HUDEP-2 (cell line): ENCODE data around the gene CACNB3.
"Not testable (repeated sequence)": the region's sequence is repeated elsewhere in the genome, so short reads cannot be mapped to it uniquely, and the experiment has no call there.

ENCODE experiments used
- DNase-seq, 76 experiments: peaks; one replicate each; lab custom pipeline; 2025; ENCODE audit not compliant: unreplicated experiment in 76 of 76; lab: John Stamatoyannopoulos, UW

CACNB3 gene

DNA sequence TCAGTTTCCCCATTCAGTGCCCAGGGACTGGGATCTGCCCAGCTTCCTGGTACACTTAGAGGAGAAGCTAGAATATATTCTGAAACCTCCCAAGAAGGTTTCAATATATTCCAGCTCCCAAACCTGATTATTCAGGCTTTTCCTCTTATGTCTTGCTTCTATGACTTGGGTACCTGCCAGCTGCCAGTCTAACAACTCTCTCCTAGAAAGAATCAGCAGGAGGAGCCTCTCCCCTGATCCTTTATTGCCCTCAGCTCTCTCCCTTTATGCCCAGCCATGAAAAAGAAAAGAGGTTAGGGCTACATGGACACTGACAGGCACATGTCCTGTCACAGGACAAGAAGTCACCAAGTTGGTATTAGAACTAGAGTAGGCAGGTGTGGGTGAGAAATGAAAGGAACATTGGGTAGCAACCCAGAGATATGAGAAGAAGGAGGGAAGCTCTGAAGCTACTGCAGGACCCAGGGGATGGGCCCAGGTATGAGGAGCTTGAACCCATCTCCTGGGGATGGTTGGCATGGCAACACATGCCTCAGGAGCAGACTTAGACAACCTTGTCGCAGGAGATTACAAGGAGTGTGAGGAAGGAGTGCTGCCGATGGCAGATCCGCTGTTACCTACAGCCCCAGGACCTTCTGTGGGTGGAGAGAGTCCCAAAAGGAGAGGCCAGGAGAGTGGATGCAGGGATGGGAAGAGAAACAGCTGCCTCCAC lies 2.0 kb upstream of the CACNB3 start:
- DNase-seq, result no peak

DNA sequence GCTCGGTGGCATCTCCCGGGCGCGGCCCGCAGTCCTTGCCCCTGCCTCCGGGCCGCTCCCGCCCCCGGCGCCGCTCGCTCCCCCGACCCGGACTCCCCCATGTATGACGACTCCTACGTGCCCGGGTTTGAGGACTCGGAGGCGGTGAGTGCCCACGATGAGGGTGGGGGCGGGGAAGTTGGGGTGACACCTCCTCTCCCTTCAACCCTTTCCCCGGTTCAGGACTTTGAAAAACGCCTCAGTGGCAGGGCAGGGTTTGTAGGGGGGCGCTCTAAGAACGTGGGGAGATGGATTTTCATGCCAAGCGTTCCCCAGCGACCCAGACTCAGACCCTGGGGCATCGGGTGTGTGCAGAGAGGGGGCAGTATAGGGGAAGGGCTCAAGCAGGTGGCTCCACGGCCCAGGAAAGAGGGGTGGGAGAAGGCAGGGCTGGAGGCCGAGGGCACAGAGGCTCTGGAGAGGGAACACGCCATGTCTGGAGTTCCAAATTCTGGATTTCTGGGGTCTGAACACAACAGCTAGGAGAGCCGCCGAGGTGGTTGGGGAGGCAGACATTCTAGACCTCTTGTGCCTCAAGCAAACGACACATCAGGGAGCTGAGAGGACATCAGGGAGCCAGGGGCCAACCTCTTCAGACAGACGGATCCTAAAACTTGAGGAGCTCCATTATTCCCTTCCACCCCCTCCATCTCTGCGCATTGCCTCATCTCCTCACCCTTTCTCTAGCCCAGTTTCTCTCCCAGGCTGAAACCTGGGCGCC lies 715 bp downstream of the CACNB3 start:
- DNase-seq, result no peak

DNA sequence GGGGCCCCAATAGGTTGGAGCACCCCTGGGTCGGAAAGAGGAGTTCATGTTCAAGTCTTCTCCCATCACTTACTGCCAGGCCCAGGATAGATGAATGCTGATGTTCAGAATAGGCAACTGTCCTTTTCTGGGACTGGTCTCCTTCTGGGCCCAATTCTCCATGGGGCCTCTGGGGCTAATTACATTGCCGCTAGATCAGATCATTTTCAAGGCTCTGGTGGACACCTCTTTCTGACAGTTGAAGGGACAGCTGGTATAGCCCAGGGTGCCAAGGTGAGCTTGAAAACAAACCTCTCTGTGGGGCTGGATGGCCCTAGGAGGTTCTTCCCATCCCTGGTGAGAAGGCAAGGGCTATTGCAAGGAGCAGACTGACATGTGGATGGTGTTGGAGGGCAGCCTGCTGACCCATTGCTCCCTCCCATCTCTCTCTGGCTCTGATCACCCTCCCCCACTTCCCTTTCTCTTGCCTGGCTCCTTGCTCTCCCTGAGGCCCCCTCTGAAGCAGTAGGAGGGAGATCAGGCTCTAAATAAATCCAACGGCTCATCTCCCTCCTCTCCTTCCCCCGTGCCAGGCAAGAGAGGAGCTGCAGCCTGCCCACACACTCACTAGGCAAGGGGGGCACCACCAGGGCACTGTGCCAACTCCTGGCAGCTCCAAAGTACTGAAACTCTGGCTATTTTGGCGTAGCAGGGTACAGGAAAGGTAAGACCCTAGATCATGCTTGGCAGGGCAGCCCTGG lies 1.9 kb downstream of the CACNB3 start:
- no peak for DNase-seq

DNA sequence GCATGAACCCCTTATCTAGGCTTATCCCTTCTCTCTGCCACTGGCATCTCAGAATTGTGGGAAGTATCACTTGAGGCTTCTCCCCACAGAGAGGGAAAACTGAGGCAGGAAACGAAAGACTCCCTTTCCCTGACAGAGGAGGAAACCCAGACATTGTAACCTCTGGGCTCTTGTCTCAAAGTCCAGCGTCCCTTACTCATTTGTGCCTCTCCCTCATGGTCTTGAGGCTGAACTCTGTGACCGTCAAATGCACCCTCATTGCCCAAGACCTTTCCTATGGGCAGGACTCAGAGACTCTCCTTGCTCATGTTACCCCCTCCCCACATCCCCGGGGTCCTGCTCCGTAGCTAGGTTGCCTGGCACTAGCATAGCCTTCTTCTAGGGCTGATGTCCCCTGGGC lies 3.8 kb downstream of the CACNB3 start:
- DNase-seq, result no peak

DNA sequence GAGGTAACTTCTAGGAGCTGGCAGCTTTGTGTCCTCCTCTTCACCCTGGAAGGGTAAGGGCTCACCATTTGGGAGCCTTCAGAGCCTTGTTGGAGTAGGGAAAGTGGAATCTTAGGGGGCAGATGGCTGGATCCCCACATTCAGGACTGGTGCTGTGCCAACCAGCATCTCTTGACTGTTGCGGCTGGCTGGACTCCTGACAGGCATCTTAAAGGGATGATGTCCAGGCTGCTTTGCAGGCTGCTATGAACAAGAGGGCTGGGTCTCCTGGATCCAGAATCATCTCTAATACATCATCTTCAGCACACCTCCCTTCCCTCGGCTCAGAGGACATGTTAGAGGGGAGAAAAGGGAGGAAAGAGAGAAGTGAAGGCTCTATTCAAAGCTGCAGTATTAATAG lies 4.4 kb downstream of the CACNB3 start:
- no peak for DNase-seq

DNA sequence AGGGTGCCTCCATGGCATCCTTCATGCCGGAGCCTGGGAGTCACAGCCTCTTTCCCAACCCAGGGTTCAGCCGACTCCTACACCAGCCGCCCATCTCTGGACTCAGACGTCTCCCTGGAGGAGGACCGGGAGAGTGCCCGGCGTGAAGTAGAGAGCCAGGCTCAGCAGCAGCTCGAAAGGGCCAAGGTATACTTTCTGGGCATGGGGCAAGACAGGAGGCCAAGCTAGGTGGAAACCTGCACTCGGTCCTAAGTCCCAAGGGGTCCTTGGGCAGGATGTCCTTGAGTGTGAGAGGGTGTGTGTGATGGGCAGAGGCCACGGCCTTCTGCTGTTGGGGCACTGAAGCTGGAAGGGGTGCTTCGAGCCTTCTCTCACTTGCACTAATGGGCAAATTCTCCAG lies 5.0 kb downstream of the CACNB3 start:
- DNase-seq, result no peak

DNA sequence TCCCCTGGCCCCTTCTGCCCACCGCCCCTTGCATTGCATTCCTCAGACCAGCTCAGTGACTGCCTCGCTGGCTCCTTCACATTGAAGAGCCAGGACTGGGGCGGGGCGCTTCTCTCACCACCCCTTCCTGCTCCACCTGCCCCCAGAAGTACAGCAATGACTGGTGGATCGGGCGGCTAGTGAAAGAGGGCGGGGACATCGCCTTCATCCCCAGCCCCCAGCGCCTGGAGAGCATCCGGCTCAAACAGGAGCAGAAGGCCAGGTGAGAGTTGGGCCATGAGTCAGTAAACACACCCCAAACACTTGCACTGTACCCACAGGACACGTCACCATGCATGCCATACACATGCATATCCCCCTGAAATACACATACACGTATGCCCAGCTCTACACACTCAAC lies 5.8 kb downstream of the CACNB3 start:
- no peak for DNase-seq

DNA sequence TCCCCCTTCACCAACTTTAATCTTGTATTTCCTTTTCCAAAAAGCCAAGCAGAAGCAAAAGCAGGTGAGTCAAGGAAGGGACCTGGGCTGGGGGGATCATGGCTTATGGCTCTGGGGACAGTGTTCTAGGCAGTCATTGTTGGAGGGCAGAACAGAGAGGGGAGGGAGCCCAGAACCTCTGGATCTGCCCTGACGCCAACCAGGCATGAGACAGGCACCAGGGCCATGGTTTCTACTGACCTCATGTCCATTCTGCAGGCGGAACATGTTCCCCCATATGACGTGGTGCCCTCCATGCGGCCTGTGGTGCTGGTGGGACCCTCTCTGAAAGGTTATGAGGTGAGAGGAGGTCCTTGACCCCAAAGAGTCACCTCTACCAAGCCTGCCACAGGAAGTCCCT lies 6.6 kb downstream of the CACNB3 start:
- no peak for DNase-seq

DNA sequence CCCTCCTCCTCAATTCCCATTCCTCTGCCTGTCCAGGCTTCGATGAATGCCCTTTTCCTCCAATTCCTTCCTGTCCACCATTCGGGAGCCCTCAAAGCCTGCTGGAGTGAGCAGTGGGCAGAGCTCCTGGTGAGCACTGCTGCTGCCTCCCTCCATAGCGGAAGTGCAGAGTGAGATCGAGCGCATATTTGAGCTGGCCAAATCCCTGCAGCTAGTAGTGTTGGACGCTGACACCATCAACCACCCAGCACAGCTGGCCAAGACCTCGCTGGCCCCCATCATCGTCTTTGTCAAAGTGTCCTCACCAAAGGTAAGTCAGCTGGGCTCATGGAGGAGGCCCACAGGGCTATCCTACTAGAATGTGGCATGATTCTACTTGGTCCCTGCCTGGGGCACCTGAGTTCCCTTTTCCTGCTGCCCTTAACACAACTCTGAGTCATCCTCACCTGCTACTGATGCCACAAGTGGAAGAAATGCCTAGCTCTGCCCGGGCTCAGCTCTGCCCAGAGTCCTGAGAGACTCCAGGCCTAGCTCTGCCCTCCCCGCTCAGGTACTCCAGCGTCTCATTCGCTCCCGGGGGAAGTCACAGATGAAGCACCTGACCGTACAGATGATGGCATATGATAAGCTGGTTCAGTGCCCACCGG lies 8.0 kb downstream of the CACNB3 start:
- DNase-seq, result no peak

DNA sequence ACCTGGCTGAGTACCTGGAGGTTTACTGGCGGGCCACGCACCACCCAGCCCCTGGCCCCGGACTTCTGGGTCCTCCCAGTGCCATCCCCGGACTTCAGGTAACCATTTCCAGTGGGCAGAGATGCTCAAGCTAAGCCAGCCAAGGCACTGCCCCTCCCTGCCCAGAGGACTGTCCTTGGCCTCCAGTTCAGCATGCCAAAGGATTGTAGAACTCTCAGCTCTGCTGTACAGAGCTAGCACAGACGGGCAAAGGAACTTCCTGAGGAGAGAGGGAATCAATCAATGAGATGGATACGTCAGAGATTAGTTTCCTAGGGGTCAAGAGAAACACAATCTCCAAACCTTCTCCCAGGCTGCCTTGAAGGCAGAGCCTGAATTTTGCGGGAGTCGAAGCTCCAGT lies 8.7 kb downstream of the CACNB3 start:
- DNase-seq, result no peak

DNA sequence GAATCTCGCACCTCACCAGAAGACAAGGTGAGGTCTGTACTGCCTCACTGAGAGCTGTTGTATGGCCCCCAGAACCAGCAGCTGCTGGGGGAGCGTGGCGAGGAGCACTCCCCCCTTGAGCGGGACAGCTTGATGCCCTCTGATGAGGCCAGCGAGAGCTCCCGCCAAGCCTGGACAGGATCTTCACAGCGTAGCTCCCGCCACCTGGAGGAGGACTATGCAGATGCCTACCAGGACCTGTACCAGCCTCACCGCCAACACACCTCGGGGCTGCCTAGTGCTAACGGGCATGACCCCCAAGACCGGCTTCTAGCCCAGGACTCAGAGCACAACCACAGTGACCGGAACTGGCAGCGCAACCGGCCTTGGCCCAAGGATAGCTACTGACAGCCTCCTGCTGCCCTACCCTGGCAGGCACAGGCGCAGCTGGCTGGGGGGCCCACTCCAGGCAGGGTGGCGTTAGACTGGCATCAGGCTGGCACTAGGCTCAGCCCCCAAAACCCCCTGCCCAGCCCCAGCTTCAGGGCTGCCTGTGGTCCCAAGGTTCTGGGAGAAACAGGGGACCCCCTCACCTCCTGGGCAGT lies 9.3 kb downstream of the CACNB3 start:
- no peak for DNase-seq

DNA sequence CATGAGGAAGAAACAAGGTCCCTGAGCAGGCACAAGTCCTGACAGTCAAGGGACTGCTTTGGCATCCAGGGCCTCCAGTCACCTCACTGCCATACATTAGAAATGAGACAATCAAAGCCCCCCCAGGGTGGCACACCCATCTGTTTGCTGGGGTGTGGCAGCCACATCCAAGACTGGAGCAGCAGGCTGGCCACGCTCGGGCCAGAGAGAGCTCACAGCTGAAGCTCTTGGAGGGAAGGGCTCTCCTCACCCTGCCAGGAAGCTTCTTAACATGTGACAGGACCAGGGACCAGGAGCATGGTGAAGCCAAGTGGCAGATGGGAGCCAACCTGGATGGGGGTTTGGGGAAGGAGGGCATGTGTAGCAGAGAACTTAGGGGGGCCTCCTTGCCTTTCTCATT lies 10.0 kb downstream of the CACNB3 start:
- no peak for DNase-seq

DNA sequence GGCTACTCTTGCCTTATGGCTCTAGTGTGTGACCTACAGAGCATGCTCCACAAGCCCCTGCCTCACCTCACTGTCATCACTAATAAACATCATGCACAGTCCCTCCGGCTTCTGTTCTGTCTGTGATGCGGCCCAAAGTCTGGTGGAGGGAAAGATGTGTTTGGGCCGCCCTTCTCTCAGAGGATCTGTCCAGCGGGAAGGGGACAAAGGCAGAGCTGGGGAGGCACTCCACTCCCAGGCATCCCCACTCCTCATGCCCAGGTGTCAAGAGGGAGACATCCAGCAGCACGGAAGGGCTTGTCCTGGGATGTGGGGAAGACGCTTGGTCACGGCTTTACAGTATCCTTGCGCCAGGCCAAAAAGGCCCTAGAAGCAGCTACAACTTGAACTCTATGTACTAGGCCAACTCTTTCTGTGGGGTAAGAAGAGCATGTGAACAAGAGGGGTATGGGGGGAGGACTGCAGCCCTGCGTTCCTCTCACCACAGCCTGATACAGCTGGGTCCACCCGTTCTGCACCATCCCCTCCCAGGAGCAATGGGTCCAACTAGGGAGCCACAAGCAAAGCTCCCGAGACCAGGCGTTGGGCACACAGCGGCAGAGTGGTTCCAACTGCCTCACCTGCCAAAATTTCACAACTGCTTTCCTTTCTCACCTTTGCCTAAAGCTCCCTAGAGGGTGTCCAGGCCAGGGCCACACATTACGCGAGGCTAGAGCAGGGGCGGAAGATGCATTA lies 10.7 kb downstream of the CACNB3 start:
- DNase-seq, result no peak

DNA sequence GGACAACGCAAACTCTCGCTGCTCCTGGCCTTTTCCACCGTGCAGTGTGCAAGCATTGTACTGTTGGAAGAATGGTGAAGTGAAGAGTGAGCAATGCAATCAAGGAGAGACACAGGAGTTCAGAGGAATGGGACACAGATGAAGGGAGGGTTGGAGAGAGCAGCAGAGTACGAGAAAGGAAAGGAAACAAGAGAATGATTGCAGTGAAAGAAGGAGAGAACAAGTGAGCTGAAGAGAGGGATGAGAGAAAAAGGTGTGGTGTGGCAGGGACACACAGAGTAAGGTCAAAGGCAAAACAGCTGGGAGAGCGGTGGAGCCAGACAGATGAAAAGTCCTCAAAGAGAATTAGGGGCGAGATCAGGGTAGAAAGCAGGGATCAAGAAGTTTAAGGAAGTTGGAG lies 13.0 kb downstream of the CACNB3 start:
- DNase-seq, result no peak

DNA sequence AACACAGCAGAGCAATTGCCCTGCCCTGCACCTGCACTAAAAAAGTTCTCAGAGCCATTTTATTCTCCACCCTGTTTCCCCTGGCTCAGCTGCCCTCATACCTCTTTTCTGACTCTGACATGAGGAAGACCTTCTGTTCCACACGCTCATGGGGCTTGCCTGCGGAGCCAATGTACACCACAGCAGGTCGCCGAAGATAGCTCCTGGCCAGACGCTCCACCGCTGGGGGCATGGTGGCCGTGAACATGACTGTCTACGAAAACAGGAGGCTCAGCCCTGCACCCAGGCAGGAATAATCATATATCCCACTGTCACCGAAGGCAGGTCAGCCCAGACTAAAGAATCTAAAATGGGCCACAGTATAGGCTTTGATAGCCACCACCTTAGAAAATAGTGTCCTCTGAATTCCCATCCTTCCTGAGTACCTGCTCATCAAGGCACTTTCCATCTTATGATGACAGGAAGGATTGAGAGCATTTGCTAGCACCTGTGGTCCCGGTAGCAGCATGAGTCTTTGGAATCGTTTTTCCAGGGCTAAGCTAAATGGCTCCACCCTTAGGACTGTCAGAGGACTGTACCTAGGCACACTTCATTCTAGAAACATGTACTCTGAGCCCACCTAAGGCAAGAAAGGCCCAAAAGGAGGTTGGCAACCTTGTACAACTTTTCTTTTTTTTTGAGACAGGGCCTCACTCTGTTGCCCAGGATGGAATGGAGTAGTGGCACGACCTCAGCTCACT lies 14.2 kb downstream of the CACNB3 start:
- no peak for DNase-seq

DNA sequence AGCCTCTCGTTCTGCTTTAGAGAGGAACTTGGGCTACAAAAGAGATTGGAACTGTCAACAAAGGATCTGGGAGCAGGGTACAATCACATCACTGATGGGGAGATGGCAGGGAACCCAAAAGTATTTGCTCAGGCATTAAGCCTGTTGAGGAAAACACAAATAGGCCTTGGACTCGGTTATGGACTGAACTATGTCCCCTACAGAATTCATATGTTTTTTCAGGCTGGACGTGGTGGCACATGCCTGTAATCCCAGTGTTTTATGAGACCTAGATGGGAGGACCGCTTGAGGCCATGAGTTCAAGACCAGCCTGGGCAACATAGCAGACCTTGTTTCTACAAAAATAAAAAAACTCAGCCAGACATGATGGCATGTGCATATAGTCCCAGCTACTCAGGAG lies 19.8 kb downstream of the CACNB3 start:
- no peak for DNase-seq

DNA sequence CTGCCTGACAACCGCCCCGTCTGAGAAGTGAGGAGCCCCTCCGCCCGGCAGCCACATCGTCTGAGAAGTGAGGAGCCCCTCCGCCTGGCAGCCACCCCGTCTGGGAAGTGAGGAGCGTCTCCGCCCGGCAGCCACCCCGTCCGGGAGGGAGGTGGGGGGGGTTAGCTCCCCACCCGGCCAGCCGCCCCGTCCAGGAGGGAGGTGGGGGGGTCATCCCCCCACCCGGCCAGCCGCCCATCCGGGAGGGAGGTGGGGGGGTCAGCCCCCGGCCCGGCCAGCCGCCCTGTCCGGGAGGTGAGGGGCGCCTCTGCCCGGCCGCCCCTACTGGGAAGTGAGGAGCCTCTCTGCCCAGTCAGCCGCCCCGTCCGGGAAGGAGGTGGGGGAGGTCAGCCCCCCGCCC lies 23.7 kb downstream of the CACNB3 start:
- not testable (repeated sequence) for DNase-seq

DNA sequence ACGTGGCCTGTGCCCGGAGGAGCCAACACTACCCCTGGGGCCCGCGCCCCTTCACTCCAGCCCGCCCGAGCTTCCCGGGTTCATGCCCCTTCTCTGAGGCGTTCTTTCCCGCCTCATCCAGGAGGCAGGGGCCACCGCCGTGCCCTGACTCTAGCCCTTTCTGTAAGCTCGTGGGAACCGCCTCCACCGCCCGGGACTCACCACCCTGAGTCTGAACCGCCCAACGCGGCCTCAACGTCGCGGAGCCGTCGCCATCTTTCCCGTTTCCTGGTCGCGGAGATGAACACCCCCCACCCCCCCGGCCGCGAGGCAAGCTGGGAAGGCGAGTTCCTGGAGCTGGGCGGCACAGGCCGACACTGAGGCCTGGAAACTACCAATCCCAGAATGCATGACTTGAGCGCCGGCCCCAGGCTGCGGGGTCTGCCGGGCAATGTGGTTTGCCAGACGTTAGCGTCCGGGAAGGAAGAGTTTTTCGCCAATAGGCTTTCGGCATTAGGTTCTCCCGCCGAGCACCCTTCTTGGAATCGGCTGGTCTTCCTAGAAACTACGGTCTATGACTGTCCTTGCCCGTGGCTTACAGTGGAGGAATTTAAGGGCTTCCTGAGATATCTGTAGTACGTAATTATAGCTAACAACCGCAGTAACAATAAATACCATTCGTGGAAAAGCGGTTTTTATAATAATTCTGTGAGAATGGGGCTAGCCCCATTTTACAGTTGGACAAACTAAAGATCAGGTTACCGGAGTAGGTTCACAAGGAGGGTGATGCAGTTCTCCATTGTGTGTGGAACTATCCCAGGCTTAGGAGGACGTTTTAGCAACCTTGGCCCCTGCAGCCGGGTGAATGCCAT lies 33.8 kb downstream of the CACNB3 start, which contains the start of gene DDX23:
Gene DDX23 (minus strand): TSS at position 281 of the 851 bp plus-strand sequence. CDS start 6,381 bp downstream, outside the sequence.
- peak in 75 of 76 experiments; percentile 57 to 98 (median 93) for DNase-seq
